ENCODE measurements around the gene PDZRN4. TPM values are rescaled to one million over a fixed set of nuclear protein-coding genes. Genes with fewer than 3 reads are reported as not detected.

The PDZRN4 gene
- polyA plus RNA-seq, 3 donors = not detected

DNA sequence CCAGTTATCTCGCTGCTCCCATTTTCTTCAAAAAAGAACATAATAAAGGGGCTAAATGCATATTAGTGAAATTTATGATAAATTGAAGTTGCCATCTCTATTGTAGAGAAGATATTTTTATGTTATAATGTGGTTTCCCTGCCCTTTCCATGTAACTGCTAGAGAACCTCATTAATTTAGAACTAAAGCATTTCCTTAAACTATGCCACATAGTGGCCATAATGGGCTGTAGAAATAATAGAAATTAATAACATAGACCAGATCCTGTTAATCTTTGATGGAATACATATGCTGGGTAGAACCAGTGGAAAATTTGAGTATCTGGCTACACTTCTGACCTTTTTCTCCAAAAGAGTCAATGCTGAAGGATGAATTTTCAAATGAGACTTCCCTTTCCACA lies 376.7 kb downstream of the PDZRN4 start:
- Mint-ChIP-seq H3K9me3 (peaks cover 0 to 2% (median under 1%) of the 10 kb centered on the region in 7 donors), H3K36me3 (no peaks in the 10 kb centered on the region), H3K4me3 (no peak overlapping the region), H3K27ac (no peak overlapping the region), H3K27me3 (ENCODE audit: low read depth in 3 of 3) (no peaks in the 10 kb centered on the region), H3K4me1 (no peaks in the 10 kb centered on the region)
- WGBS (ENCODE audit: insufficient coverage) = no CpG with 5 or more reads among the region's 1 CpG
- H3K4me3 ChIP-seq (replicated peaks in 1 of 3; ENCODE audit: low read depth in 2 of 3, low read length in 3 of 3) = no peak overlapping the region
- no peak for DNase-seq
- H4K20me1 ChIP-seq (ENCODE audit: insufficient read depth, low read length) = no peaks in the 10 kb centered on the region
- no peaks in the 10 kb centered on the region for H3K79me2 ChIP-seq (ENCODE audit: insufficient read depth, low read length)
- H3K9ac ChIP-seq (ENCODE audit: insufficient read depth, low read length, poor library complexity, severe bottlenecking) = no peak overlapping the region
- no peaks in the 10 kb centered on the region for H3K36me3 ChIP-seq (replicated peaks in 1 of 2; ENCODE audit: control insufficient read depth in 1 of 2, insufficient read depth in 2 of 2, low read length in 2 of 2)
- intact Hi-C loops (cut with micrococcal nuclease) = no loop called here
- H3K4me1 ChIP-seq (ENCODE audit: control insufficient read depth in 1 of 2, insufficient read depth in 2 of 2, low read length in 2 of 2) = no peaks in the 10 kb centered on the region
- no peaks in the 10 kb centered on the region for H3K9me3 ChIP-seq (replicated peaks in 1 of 2; ENCODE audit: control insufficient read depth in 1 of 2, insufficient read depth in 1 of 2, low read length in 2 of 2)
- H3K27ac ChIP-seq (ENCODE audit: low read depth in 1 of 2, low read length in 2 of 2) = no peak overlapping the region
- H3K27me3 ChIP-seq (ENCODE audit: control insufficient read depth in 2 of 2, insufficient read depth in 2 of 2, low read length in 2 of 2) = no peaks in the 10 kb centered on the region
- TF ChIP-seq, protein P1, sequence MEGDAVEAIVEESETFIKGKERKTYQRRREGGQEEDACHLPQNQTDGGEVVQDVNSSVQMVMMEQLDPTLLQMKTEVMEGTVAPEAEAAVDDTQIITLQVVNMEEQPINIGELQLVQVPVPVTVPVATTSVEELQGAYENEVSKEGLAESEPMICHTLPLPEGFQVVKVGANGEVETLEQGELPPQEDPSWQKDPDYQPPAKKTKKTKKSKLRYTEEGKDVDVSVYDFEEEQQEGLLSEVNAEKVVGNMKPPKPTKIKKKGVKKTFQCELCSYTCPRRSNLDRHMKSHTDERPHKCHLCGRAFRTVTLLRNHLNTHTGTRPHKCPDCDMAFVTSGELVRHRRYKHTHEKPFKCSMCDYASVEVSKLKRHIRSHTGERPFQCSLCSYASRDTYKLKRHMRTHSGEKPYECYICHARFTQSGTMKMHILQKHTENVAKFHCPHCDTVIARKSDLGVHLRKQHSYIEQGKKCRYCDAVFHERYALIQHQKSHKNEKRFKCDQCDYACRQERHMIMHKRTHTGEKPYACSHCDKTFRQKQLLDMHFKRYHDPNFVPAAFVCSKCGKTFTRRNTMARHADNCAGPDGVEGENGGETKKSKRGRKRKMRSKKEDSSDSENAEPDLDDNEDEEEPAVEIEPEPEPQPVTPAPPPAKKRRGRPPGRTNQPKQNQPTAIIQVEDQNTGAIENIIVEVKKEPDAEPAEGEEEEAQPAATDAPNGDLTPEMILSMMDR (IDR thresholded peaks at IDR 0.05) = no peak
- H3K4me2 ChIP-seq (replicated peaks; ENCODE audit: extremely low read depth, low read length, poor library complexity, severe bottlenecking) = no peak overlapping the region
- no peak overlapping the region for H2AFZ ChIP-seq (ENCODE audit: insufficient read depth, low read depth, low read length, poor library complexity, severe bottlenecking)

GRCh38 chr12:41566703-41567102 lies 378.6 kb downstream of the PDZRN4 start:
- TF ChIP-seq, protein P1 (IDR thresholded peaks at IDR 0.05) = no peak
- no peak overlapping the region for H3K9ac ChIP-seq (ENCODE audit: insufficient read depth, low read length, poor library complexity, severe bottlenecking)
- no peaks in the 10 kb centered on the region for H3K27me3 ChIP-seq (ENCODE audit: control insufficient read depth in 2 of 2, insufficient read depth in 2 of 2, low read length in 2 of 2)
- no peak overlapping the region for H2AFZ ChIP-seq (ENCODE audit: insufficient read depth, low read depth, low read length, poor library complexity, severe bottlenecking)
- H3K4me2 ChIP-seq (replicated peaks; ENCODE audit: extremely low read depth, low read length, poor library complexity, severe bottlenecking) = no peak overlapping the region
- H3K27me3 Mint-ChIP-seq (ENCODE audit: low read depth in 3 of 3) = no peaks in the 10 kb centered on the region
- no peaks in the 10 kb centered on the region for H3K4me1 Mint-ChIP-seq
- H3K36me3 ChIP-seq (replicated peaks in 1 of 2; ENCODE audit: control insufficient read depth in 1 of 2, insufficient read depth in 2 of 2, low read length in 2 of 2) = no peaks in the 10 kb centered on the region
- no peak overlapping the region for H3K4me3 Mint-ChIP-seq
- DNase-seq = no peak
- no peak overlapping the region for H3K4me3 ChIP-seq (replicated peaks in 1 of 3; ENCODE audit: low read depth in 2 of 3, low read length in 3 of 3)
- no peak overlapping the region for H3K27ac Mint-ChIP-seq
- H4K20me1 ChIP-seq (ENCODE audit: insufficient read depth, low read length) = no peaks in the 10 kb centered on the region
- 100% methylated on average over 1 of the region's 2 CpGs for WGBS (ENCODE audit: insufficient coverage)
- H3K4me1 ChIP-seq (ENCODE audit: control insufficient read depth in 1 of 2, insufficient read depth in 2 of 2, low read length in 2 of 2) = no peaks in the 10 kb centered on the region
- intact Hi-C loops (cut with micrococcal nuclease) = no loop called here
- H3K79me2 ChIP-seq (ENCODE audit: insufficient read depth, low read length) = no peaks in the 10 kb centered on the region
- H3K9me3 ChIP-seq (replicated peaks in 1 of 2; ENCODE audit: control insufficient read depth in 1 of 2, insufficient read depth in 1 of 2, low read length in 2 of 2) = no peaks in the 10 kb centered on the region
- H3K36me3 Mint-ChIP-seq = no peaks in the 10 kb centered on the region
- H3K27ac ChIP-seq (ENCODE audit: low read depth in 1 of 2, low read length in 2 of 2) = no peak overlapping the region
- no peaks in the 10 kb centered on the region for H3K9me3 Mint-ChIP-seq

All from CD14-positive monocyte (primary cell).